ENCODE results near the gene TMED8. TPM values are rescaled to one million over a fixed set of nuclear protein-coding genes. Genes with fewer than 3 reads are reported as not detected.
A peak's percentile ranks its signal among the peaks of the same experiment; 100 is the strongest.
"Not testable (repeated sequence)": the region's sequence is repeated elsewhere in the genome, so short reads cannot be mapped to it uniquely, and the experiment has no call there.

Gene TMED8
- total and polyA plus RNA-seq, 12 donors: 4.8 to 23.6 (median 19.9) TPM

DNA sequence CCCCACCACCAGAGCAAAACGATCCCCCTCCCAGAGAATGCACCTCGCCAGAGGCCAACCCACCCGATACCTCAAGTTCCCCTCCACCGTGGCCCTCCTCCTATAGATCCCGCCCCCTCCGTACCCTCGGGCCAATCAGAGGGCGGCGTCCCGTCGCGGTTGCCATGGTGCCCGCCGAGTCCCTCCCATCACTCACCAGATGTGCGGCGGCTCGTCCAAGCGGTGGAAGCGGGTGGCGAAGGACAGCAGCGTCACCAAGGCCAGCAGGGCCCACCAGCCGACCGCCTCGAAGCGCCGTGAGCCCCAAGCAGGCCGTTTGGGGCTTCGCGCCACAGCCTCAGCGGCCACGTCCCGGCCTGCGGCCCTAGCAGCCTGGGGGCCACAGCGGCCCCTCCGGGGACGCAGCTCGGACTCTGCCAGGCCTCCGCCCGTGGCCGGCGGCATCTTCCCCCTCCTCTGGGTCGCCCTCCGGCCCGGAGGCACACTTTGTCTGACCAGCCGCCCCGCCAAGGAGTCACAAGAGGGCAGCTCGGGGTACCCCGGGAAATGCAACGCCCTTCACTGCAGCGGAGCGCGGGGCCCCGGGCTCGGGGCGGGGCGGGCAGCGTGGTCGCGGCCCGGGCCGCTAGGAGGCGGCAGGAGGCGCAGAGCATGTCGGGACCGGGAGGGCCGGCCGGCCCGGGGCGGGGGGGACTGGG, 56.5 kb downstream of the TMED8 start, which contains the start of gene POMT2:
TSS of gene POMT2 (minus strand) at position 646 of the 698 bp plus-strand sequence. CDS start at position 444, 202 bp downstream.
- H3K9me3 ChIP-seq (replicated peaks in 1 of 3): no peaks in the 10 kb centered on the region
- H3K27me3 ChIP-seq: no peaks in the 10 kb centered on the region
- intact Hi-C loops (cut with DNase I): loop anchor here in 1 of 2 donors (10.0 kb wide), 1 partner anchor 54 kb away; the partner anchor contains the start of genes SAMD15 and TMED8
- H3K27ac ChIP-seq: peak within 1 kb of the TSS; percentile 96 to 99 (median 99)
- WGBS, 4 donors: 0 to 1% (median 0%) methylated on average over 12 to 69 of the region's 69 CpGs
- peaks cover 12 to 40% of the 10 kb centered on the region in 2 donors for H3K4me1 ChIP-seq (replicated peaks in 1 of 2)
- peak; percentile 95 to 98 (median 96) for DNase-seq
- no peaks in the 10 kb centered on the region for H3K36me3 ChIP-seq (replicated peaks in 1 of 2)
- TF ChIP-seq POLR2A (IDR thresholded peaks at IDR 0.05): peak; percentile 72 to 81
- TF ChIP-seq, protein P1, sequence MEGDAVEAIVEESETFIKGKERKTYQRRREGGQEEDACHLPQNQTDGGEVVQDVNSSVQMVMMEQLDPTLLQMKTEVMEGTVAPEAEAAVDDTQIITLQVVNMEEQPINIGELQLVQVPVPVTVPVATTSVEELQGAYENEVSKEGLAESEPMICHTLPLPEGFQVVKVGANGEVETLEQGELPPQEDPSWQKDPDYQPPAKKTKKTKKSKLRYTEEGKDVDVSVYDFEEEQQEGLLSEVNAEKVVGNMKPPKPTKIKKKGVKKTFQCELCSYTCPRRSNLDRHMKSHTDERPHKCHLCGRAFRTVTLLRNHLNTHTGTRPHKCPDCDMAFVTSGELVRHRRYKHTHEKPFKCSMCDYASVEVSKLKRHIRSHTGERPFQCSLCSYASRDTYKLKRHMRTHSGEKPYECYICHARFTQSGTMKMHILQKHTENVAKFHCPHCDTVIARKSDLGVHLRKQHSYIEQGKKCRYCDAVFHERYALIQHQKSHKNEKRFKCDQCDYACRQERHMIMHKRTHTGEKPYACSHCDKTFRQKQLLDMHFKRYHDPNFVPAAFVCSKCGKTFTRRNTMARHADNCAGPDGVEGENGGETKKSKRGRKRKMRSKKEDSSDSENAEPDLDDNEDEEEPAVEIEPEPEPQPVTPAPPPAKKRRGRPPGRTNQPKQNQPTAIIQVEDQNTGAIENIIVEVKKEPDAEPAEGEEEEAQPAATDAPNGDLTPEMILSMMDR (IDR thresholded peaks at IDR 0.05): peak in 5 of 6 experiments; percentile 31 to 74 (median 53)
- H3K4me3 ChIP-seq: peak within 1 kb of the TSS; percentile 72 to 95 (median 86)

DNA sequence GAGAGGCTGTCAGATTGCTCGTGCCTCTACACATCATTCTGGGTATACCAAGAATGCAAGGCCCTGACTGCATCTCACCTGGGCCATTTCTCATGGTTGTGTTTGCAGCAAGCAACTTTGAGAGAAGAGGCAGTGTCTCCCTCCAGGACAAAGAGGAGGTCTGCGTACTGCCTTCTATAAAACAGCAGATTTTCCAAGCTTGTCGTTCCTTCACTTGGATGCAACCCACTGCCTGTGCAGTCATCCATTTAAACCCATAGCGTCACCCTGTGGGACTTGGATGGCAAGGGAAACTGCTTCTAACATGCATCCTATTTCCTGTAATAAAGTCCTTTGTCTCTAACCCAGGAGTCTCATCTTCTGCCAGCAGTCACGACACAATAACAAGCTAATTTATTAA, 57.5 kb downstream of the TMED8 start:
- Histone ChIP-seq H3K4me1 (replicated peaks in 1 of 2) (peaks cover 12 to 49% of the 10 kb centered on the region in 2 donors), H3K27ac (peak overlapping the region in 2 of 5 donors; percentile 99), H3K27me3 (no peaks in the 10 kb centered on the region), H3K9me3 (replicated peaks in 1 of 3) (no peaks in the 10 kb centered on the region), H3K4me3 (peak overlapping the region in 1 of 4 donors; percentile 72), H3K36me3 (replicated peaks in 1 of 2) (no peaks in the 10 kb centered on the region)
- WGBS, 4 donors: 37 to 45% (median 42%) methylated on average over 5 of the region's 5 CpGs
- no peak for TF ChIP-seq POLR2A (IDR thresholded peaks at IDR 0.05)
- TF ChIP-seq, protein P1 (IDR thresholded peaks at IDR 0.05): no peak
- intact Hi-C loops (cut with DNase I): loop anchor here (10.0 kb wide), 2 partner anchors 165 to 445 kb away; no protein-coding TSS in a partner anchor
- no peak for DNase-seq

DNA sequence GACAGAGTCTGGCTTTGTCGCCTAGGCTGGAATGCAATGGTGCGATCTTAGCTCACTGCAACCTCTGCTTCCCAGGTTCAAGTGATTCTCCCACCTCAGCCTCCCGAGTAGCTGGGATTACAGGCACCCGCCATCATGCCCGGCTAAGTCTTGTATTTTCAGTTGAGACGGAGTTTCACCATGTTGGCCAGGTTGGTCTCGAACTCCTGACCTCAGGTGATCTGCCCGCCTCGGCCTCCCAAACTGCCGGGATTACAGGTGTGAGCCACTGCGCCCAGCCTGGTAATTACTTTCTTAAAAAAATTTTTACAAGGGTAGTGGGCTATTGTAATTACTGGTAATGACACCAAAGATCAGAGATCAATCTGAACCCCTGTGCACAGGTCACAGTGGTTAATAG, 58.1 kb downstream of the TMED8 start:
- Histone ChIP-seq H3K4me1 (replicated peaks in 1 of 2) (peaks cover 18 to 56% of the 10 kb centered on the region in 2 donors), H3K27ac (peak overlapping the region in 1 of 5 donors; percentile 57)
- 91 to 96% (median 93%) methylated on average over 10 to 11 of the region's 11 CpGs for WGBS, 4 donors
- not testable (repeated sequence) for DNase-seq; H3K27me3 ChIP-seq; H3K36me3 ChIP-seq (replicated peaks in 1 of 2); H3K9me3 ChIP-seq (replicated peaks in 1 of 3); H3K4me3 ChIP-seq
- intact Hi-C loops (cut with DNase I): loop anchor here (10.0 kb wide), 2 partner anchors 164 to 444 kb away; no protein-coding TSS in a partner anchor

DNA sequence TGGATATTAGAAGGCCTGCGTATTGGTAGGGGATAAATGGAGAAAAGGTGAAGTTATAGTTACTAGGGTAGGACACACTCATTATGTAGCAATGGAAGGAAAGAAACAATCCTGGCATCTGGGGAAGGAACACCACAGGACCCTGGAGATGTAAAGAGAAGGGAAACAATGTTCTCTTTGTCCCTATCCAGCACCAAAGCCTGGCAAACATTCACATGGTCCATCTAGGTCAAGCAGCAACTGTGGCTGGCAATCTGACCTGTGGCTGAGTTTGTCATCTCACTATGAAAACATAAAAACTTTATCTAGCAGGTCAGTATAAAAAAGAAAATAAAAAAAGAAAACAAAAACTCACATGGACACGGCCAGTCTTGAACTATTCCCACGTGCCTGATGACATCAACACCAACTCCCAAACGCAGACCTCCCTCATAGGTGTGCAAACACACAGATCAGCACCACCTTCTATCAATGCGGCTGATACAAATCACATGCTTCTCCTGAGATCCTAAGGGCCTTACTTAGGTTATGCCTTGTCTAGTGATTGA, 58.8 kb downstream of the TMED8 start:
- Histone ChIP-seq H3K36me3 (replicated peaks in 1 of 2) (no peaks in the 10 kb centered on the region), H3K4me1 (replicated peaks in 1 of 2) (peaks cover 22 to 62% of the 10 kb centered on the region in 2 donors), H3K9me3 (replicated peaks in 1 of 3) (no peaks in the 10 kb centered on the region), H3K4me3 (no peak overlapping the region), H3K27me3 (no peaks in the 10 kb centered on the region), H3K27ac (peak overlapping the region in 2 of 5 donors; percentile 9 to 57)
- intact Hi-C loops (cut with DNase I): loop anchor here (10.0 kb wide), 2 partner anchors 163 to 443 kb away; no protein-coding TSS in a partner anchor
- 60 to 76% (median 64%) methylated on average over 5 of the region's 5 CpGs for WGBS, 4 donors
- peak in 2 of 7 donors; percentile 20 to 43 for DNase-seq
- TF ChIP-seq, protein P1 (IDR thresholded peaks at IDR 0.05): no peak
- no peak for TF ChIP-seq POLR2A (IDR thresholded peaks at IDR 0.05)

All from adrenal gland (tissue), 12 donors.